HG02610 (cell line): ENCODE measurements around the gene LTC4S.
"Not testable (repeated sequence)": the region's sequence is repeated elsewhere in the genome, so short reads cannot be mapped to it uniquely, and the experiment has no call there.

Experiments used
- ATAC-seq: cut with Tn5 transposase; IDR thresholded peaks from one replicate; pipeline ENCODE4 v1.9.1; 2021; ENCODE audit warnings: mild to moderate bottlenecking, moderate library complexity; ENCODE audit not compliant: unreplicated experiment

LTC4S gene

DNA sequence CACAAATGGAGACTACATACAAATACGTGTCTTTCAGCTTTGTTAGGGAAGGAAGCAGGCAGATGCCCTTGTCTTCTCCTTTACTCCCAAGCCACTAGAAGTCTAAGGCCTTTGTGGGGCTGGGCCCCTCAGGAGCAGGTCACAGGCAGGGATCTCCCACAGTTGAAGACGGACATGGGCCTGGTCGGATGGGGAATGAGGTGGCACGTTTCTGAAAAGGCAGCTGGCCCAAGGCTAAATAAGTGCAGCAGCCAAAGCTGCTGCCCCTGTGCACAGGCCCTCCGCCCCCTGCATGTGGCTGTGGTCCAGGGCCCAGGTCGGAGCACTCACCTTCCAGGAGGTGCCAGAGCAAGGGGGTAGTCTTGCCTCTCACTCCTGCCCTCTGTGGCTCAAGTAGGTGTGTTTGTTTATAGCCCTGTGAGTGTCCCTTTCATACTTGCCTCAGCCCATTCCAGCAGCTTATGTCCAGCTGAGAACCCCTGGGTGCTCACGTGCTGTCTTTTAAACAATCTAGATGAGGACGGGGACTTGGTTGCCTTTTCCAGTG, 28.7 kb downstream of the LTC4S start:
- no peak for ATAC-seq

DNA sequence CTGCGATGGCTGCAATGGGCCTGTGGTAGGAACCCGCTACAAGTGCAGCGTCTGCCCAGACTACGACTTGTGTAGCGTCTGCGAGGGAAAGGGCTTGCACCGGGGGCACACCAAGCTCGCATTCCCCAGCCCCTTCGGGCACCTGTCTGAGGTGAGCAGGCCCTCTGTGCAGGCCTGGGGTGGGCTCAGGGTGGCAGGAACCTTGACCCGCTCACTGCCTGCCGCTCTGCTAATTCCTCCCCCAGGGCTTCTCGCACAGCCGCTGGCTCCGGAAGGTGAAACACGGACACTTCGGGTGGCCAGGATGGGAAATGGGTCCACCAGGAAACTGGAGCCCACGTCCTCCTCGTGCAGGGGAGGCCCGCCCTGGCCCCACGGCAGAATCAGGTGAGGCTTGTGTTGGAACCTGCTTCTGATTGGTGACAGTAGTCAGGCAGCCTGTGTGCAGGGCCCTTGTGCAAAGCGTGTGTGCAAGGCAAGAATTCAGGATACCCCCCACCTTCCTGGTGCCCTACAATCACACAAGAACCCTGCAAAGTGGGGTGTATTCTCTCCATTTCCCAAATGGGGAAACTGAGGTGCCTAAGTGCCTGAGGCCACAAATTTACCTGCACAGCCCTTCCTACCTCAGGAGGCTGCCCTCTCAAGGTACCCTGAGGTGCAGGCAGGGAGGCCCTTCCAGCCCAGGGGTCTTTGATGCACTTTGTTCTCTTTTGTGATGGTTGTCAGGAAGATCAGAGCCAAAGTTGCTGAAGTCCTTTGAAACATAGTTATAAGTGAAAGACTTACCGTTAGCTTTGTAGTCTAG, 30.4 kb downstream of the LTC4S start:
- no peak for ATAC-seq

DNA sequence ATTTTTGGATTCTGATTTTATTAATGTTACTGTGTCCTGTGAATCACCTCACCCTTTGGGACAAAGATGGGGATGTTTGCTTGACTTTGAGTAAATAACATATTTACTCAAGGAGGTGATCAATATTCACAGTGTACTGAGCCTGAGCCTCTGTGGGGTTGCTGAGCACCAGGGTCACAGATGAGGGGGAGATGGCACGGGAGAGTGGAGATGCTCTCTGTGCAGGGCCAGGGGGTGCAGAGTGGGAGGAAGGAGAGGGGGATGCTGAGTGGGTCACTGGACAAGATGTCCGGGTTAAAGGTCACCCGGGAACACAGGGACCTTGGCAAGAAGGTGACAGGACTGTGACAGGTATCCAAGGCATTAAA, 30.9 kb downstream of the LTC4S start:
- ATAC-seq = no peak

DNA sequence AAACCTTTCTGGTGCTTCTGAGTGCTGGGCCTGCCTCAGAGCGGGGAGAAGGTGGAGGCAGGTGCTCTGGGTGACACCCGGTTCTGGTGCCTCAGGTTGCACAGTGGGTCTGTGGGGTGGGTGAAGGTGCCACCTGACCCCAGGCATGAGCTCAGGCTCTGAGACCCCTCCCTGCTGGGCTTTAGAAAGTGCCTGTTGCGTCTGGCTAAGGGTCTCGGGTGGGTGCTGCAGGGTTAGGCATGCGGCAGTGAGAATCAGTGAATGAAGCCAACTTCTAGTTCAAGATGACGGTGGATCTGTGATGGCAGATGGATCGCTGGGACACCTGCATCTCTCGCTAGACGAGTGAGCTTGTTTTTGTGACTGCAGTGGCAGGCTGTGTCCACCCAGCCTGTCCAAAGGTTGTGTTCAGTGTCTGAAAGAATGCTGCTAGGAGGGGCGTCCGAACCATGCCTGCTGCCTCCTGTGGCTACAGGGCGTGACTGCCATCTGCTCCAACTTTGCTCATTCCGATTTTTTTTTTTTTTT, 31.9 kb downstream of the LTC4S start:
- ATAC-seq = no peak

DNA sequence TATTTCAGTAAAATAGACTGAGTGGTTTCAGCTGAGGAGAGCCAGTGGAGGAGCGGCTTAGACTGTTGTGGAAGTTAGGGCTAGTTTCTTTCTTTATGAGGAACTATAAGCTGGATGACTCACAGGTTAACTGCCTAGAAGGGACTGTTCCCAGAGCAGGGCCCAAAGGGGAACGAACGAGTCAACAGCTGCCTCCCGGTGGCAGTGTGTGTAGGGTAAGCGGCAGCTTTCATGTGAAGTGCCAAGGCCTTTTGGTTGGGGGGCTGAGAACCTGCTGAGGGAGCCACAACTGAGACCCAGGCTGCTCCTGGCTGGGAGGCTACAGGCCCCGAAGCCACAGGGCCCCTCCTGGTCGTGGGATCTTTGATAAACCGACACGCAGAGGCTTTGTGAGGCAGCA, 33.9 kb downstream of the LTC4S start:
- ATAC-seq = no peak

DNA sequence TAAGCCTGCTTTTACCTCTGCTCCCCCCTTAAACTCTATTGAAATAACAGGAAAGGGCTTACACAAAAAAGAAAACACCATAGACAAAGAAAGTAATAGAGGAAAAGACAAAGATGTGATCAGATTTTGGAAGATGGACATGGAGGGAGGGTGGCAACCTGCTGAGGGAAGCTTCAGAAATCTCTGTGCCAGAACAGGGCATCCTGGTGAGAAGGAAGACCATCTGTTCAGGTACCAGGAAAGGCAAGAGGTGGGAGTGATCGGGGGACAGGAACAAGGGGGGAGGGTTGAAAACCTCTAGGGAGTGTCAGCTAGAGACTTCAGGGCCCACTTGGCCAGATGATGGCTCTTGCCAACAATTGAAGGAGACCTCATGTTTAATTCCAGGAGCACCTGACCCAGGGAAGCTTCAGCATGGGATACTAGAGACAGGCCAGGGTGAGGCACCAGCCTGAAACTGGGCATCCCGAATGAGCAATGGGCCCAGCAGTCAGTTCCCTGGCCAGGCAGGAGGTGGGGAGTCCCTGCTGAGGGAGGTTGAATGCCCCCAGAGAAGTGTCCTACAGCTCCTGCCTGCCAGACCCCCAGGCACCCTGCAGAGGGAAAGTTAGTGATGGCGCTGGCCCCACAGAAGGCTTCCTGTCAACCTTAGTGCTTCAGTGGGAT, 35.1 kb downstream of the LTC4S start:
- ATAC-seq = no peak

DNA sequence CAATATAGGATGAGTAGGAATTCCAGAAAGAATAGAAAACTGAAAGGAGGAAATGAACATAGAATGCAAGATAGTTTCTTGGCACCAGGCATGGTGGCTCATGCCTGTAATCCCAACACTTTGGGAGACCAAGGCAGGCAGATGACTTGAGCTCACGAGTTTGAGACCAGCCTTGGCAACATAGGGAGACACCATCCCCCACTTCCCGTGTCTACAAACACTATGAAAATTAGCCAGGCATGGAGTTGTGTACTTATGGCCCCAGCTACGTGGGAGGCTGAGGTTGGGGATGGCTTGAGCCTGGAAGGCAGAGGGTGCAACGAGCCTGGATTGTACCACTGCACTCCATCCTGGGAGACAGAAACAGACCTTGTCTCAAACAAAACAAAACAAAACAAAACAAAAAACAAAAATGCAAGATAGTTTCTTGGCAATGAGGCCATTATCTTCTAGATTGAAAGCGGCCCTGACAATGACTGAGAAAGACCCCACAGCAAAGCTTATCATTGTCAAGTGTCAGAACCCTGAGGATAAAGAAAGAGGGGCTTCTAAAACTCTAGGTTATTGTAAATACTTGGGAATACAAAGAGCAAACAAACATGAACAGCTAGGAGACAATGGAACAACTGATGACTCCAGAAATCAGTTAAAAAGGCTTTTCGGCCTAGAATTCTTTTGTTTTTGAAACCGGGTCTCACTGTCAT, 36.1 kb downstream of the LTC4S start:
- no peak for ATAC-seq

DNA sequence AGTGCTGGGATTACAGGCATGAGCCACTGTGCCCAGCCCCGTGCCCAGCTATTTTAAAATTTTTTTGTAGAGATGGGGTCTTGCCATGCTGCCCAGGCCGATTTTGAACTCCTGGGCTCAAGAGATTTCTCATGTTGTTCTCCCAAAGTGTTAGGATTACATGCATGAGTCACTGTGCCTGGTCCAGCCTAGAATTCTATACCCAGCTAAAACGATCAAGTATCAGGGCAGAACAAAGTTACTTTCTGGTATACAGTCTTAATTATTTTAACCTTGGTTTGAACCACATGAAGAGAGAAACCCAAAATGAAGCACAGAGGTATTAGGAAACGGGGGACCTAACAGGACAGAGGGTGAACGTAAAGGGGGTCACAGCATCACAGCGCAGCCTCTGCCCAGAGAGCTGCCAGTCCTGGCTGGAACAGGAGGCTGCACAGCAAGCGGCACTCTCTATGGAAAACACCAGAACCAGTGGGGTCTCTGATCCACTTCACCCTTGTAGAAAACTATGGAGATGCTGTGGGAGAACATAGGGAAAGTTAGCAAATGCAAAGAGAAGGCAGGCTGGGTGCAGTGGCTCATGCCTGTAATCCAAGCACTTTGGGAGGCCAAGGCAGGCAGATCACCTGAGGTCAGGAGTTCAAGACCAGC, 37.2 kb downstream of the LTC4S start:
- no peak for ATAC-seq

DNA sequence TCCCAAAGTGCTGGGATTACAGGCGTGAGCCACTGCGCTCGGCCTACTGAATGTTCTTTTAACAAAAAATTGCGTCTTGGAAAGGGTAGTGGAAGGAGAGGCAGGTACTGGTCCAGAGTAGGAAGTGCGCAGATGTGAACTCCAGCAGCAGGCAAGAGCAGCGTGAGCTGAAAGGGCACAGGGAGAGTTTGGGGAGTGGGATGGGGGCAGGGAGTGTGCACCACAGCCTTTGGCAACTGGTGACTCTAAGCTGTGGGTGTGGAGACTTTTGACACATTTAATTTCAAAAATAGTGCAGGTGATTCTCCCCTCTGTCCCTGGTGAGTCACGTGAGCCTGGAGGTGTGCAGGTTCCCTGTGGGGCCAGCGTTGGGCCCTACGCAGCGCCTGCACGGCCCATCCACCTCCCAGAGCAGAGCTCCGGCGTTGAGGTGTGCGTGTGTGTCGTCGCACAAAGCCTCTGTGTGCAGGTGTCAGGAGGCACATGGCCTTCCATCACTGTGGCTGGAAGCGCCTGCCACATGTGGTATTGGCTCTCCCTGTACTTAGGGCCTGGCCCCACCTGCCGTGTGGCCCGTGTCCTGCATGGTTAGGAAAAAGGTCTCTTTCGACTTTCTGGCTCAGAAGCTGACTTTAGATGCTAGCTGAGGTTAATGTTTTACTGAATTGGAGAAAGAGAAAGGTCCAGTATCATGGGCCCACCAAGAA, 38.4 kb downstream of the LTC4S start:
- no peak for ATAC-seq

DNA sequence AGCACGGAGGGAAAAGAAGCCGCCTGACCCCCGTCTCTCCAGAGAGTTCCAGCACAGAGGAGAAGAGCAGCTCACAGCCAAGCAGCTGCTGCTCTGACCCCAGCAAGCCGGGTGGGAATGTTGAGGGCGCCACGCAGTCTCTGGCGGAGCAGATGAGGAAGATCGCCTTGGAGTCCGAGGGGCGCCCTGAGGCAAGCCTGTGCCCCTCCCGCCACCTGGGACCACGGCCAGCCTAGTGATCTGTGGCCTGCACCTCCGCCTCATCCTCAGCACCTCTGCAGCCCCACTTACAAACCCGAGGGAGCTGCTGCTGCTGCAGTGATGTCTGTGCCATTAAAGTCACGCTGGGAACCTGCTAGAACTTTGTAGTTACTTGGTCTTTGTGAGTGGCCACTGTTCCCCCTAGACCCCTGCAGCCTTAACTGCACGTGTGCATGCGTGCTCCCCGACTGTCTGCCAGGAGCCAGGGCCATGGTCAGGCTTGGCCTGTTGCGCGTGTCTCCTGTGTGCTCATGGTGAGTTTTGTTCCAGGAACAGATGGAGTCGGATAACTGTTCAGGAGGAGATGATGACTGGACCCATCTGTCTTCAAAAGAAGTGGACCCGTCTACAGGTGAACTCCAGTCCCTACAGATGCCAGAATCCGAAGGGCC, 39.4 kb downstream of the LTC4S start:
- no peak for ATAC-seq

DNA sequence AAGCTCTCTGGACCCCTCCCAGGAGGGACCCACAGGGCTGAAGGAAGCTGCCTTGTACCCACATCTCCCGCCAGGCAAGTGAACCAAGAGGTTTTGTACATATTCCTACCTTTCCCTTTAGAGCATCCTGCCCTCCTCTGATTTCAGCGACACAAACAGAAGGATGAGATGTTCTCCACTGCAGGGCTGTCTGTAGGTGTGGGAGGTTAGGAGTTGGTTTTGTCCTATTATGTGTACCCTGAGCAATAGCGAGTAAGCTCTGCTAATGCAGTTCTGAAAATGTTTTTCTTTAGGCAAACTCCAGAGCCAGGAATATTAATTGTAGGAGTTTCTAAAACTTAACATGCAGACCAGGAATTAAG, 39.9 kb downstream of the LTC4S start:
- ATAC-seq = no peak

DNA sequence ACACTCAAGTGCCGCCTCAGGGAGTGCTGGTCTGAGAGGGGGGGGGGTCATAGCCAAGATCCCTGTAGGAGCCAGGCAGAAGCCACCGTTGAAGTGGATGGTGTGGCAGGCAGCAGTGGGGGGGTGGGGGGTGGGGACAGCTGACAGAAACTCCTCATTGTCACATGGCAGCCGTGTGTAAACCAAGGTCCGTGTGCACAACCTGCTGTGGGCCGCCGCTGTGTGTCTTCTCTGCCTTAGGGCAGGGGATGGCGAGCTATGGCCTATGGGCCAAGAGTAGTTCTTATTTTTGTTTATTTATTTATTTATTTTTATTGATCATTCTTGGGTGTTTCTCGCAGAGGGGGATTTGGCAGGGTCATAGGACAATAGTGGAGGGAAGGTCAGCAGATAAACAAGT, 40.3 kb downstream of the LTC4S start:
- no peak for ATAC-seq

DNA sequence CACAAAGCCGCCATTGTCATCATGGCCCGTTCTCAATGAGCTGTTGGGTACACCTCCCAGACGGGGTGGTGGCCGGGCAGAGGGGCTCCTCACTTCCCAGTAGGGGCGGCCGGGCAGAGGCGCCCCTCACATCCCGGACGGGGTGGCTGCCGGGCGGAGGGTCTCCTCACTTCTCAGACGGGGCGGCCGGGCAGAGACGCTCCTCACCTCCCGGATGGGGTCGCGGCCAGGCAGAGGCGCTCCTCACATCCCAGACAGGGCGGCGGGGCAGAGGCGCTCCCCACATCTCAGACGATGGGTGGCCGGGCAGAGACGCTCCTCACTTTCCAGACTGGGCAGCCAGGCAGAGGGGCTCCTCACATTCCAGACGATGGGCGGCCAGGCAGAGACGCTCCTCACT, 41.1 kb downstream of the LTC4S start:
- ATAC-seq = not testable (repeated sequence)

DNA sequence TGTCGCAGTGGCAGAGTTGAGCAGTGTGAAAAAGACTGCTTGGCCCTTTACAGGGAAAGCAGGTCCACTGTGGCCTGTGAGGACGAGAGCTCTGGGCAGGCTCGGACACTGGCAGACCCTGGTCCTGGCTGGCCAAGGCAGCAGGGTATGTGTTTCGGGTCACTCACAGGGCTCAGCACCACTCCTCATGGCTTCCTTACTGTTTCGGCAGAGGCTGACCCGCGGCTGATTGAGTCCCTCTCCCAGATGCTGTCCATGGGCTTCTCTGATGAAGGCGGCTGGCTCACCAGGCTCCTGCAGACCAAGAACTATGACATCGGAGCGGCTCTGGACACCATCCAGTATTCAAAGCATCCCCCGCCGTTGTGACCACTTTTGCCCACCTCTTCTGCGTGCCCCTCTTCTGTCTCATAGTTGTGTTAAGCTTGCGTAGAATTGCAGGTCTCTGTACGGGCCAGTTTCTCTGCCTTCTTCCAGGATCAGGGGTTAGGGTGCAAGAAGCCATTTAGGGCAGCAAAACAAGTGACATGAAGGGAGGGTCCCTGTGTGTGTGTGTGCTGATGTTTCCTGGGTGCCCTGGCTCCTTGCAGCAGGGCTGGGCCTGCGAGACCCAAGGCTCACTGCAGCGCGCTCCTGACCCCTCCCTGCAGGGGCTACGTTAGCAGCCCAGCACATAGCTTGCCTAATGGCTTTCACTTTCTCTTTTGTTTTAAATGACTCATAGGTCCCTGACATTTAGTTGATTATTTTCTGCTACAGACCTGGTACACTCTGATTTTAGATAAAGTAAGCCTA, 42.6 kb downstream of the LTC4S start:
- ATAC-seq = no peak

DNA sequence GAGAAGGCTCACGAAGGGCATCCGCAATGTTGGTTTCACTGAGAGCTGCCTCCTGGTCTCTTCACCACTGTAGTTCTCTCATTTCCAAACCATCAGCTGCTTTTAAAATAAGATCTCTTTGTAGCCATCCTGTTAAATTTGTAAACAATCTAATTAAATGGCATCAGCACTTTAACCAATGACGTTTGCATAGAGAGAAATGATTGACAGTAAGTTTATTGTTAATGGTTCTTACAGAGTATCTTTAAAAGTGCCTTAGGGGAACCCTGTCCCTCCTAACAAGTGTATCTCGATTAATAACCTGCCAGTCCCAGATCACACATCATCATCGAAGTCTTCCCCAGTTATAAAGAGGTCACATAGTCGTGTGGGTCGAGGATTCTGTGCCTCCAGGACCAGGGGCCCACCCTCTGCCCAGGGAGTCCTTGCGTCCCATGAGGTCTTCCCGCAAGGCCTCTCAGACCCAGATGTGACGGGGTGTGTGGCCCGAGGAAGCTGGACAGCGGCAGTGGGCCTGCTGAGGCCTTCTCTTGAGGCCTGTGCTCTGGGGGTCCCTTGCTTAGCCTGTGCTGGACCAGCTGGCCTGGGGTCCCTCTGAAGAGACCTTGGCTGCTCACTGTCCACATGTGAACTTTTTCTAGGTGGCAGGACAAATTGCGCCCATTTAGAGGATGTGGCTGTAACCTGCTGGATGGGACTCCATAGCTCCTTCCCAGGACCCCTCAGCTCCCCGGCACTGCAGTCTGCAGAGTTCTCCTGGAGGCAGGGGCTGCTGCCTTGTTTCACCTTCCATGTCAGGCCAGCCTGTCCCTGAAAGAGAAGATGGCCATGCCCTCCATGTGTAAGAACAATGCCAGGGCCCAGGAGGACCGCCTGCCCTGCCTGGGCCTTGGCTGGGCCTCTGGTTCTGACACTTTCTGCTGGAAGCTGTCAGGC, 43.6 kb downstream of the LTC4S start:
- no peak for ATAC-seq

DNA sequence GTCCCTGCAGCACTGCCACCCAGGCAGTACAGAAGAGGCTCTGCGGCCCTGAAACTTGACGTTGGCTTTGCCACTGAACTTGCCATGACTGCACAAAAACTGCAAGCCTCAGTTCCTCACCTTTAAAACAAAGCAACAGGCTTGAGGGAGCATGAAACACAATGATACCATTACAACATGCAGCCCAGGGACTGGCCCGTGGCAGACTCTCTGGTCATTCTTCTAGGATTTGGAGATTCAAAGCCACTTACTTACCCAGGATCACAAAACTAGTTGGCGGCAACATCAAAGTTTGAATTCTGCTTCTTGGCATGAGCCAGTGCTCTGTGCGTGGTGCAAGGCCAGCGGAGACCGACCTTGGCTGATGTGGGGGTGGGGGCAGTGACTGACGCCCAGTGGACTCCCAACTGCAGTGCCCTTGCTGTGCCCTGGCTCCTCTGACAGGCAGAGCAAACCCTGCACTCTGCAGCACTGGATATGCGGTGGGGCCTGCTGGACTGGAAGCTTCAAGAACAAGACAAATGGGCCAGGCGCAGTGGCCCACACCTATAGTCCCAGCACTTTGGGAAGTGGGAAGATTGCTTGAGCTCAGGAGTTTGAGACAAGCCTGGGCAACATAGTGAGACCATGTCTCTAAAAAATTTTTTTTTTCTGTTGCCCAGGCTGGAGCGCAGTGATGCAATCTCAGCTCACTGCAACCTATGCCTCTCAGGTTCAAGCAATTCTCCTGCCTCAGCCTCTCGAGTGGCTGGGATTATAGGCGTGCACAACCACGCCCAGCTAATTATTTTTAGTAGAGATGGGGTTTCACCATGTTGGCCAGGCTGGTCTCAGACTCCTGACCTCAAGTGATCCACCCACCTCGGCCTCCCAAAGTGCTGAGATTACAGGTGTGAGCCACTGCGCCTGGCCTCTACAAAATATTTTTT, 45.8 kb downstream of the LTC4S start:
- no peak for ATAC-seq

DNA sequence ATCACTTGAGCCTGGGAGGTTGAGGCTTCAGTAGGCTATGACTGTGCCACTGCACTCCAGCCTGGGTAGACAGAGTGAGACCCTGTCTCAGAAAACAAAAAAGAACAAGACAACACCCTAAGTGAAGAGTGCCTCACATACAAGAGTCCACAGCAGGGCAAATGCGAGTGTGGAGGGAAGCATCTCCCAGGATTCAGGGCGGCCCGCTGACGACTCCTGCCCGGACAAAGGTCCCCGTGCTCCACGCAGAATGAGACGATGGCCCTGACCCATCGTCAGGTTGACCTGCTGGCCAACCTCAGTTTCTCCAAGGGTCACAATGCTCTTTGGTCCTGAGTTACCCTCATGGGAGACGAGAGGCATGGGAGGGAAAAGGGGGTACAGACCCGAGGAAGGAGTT, 46.5 kb downstream of the LTC4S start:
- no peak for ATAC-seq
